Stomach (tissue), 4 donors: Measurements from ENCODE around the gene R3HDM1.

Source experiments
- CTCF ChIP-seq, 7 experiments: fragments of 450-650 bp in 4 of 7; fragments of 200-600 bp in 3 of 7; sonication (generic) in 3 of 7; IDR thresholded peaks; one replicate each; pipeline ENCODE4 v1.5.1; 2016 to 2019; ENCODE audit warnings: antibody characterized with exemption in 7 of 7, control low read depth in 2 of 7, mild to moderate bottlenecking in 1 of 7
- POLR2A ChIP-seq, 4 donors: fragments of 450-650 bp; IDR thresholded peaks; one replicate each; pipeline ENCODE4 v1.6.1; 2016; ENCODE audit warnings: antibody characterized with exemption in 4 of 4, control low read depth in 2 of 4, mild to moderate bottlenecking in 1 of 4, moderate library complexity in 1 of 4
- POLR2AphosphoS5 ChIP-seq, 3 donors: sonication (generic); formaldehyde crosslinking; IDR thresholded peaks; one replicate each; pipeline ENCODE4 v1.6.1; 2016; ENCODE audit warnings: antibody characterized with exemption in 3 of 3

- no peak for TF ChIP-seq CTCF (IDR thresholded peaks at IDR 0.05)
- no peak for TF ChIP-seq POLR2AphosphoS5 (IDR thresholded peaks at IDR 0.05)
- TF ChIP-seq POLR2A (IDR thresholded peaks at IDR 0.05): no peak
Measured at GRCh38 chr2:135630488-135630887, 99.2 kb downstream of the R3HDM1 start.
